H9 (cell line): ENCODE data around the gene TFAP2A. TPM values are rescaled to one million over a fixed set of nuclear protein-coding genes. Genes with fewer than 3 reads are reported as not detected.

Source experiments
- DNase-seq: peaks from one replicate; pipeline ENCODE4 v3.0.0-alpha.2; 2017
- H2AFZ ChIP-seq: one replicate; pipeline ENCODE4 v1.6.1; 2013; ENCODE audit warnings: mild to moderate bottlenecking, low read length, control low read depth, moderate library complexity
- H2AK5ac ChIP-seq: 2 replicates; pipeline ENCODE4 v1.6.1; 2013; ENCODE audit warnings: low read length, control low read depth, mixed read lengths; ENCODE audit not compliant: insufficient read length
- H2BK120ac ChIP-seq: one replicate; pipeline ENCODE4 v1.6.1; 2013; ENCODE audit warnings: low read depth, mild to moderate bottlenecking, low read length, control low read depth, inconsistent platforms; ENCODE audit not compliant: poor library complexity, severe bottlenecking
- H2BK12ac ChIP-seq: 2 replicates; pipeline ENCODE4 v1.6.1; 2013; ENCODE audit warnings: low read length, control low read depth, mixed read lengths, low read depth; ENCODE audit not compliant: insufficient read length
- H2BK15ac ChIP-seq: 2 replicates; pipeline ENCODE4 v1.6.1; 2013; ENCODE audit warnings: low read depth, low read length, control low read depth
- H2BK20ac ChIP-seq: one replicate; pipeline ENCODE4 v1.6.1; 2013; ENCODE audit warnings: low read depth, mild to moderate bottlenecking, low read length, control low read depth, inconsistent platforms; ENCODE audit not compliant: poor library complexity, severe bottlenecking
- H2BK5ac ChIP-seq: 2 replicates; pipeline ENCODE4 v1.6.1; 2013; ENCODE audit warnings: low read length, control low read depth, mixed read lengths; ENCODE audit not compliant: insufficient read length
- H3K14ac ChIP-seq: 2 replicates; pipeline ENCODE4 v1.6.1; 2013; ENCODE audit warnings: low read length, control low read depth; ENCODE audit not compliant: insufficient read depth
- H3K18ac ChIP-seq: 2 replicates; pipeline ENCODE4 v1.6.1; 2013; ENCODE audit warnings: low read depth, mild to moderate bottlenecking, mixed read lengths, low read length, control low read depth; ENCODE audit not compliant: insufficient read length
- H3K23ac ChIP-seq: 2 replicates; pipeline ENCODE4 v1.6.1; 2013; ENCODE audit warnings: low read length, control low read depth, mixed read lengths, low read depth; ENCODE audit not compliant: insufficient read length
- H3K23me2 ChIP-seq: 2 replicates; pipeline ENCODE4 v1.6.1; 2013; ENCODE audit warnings: low read depth, mild to moderate bottlenecking, mixed read lengths, low read length, control low read depth; ENCODE audit not compliant: insufficient read length, poor library complexity, severe bottlenecking
- H3K27ac ChIP-seq: 2 replicates; pipeline ENCODE4 v1.5.1; 2013; ENCODE audit warnings: low read length, control low read depth, mixed read lengths, low read depth; ENCODE audit not compliant: insufficient read length
- H3K27me3 ChIP-seq: 2 replicates; pipeline ENCODE4 v1.6.1; 2013; ENCODE audit warnings: low read length, control low read depth, inconsistent platforms; ENCODE audit not compliant: insufficient read depth
- H3K4ac ChIP-seq: 2 replicates; pipeline ENCODE4 v1.6.1; 2013; ENCODE audit warnings: low read depth, mild to moderate bottlenecking, control low read depth, inconsistent platforms, low read length, moderate library complexity
- H3K4me1 ChIP-seq: 2 replicates; pipeline ENCODE4 v1.6.1; 2013; ENCODE audit warnings: low read length, control low read depth, inconsistent platforms; ENCODE audit not compliant: insufficient read depth
- H3K4me2 ChIP-seq: 2 replicates; pipeline ENCODE4 v1.6.1; 2013; ENCODE audit warnings: low read length, control low read depth, mixed read lengths; ENCODE audit not compliant: insufficient read length, insufficient read depth
- H3K56ac ChIP-seq: 2 replicates; pipeline ENCODE4 v1.6.1; 2013; ENCODE audit warnings: low read depth, mild to moderate bottlenecking, mixed read lengths, low read length, control low read depth; ENCODE audit not compliant: insufficient read length
- H3K79me1 ChIP-seq: 2 replicates; pipeline ENCODE4 v1.6.1; 2013; ENCODE audit warnings: low read depth, mild to moderate bottlenecking, moderate library complexity, low read length, control low read depth, inconsistent platforms; ENCODE audit not compliant: insufficient read depth, poor library complexity, severe bottlenecking
- H3K79me2 ChIP-seq: 2 replicates; pipeline ENCODE4 v1.6.1; 2013; ENCODE audit warnings: low read length, control low read depth, inconsistent platforms; ENCODE audit not compliant: insufficient read depth
- H3K9ac ChIP-seq: 2 replicates; pipeline ENCODE4 v1.6.1; 2013; ENCODE audit warnings: low read length, control low read depth, mixed read lengths; ENCODE audit not compliant: insufficient read length; ENCODE audit errors: extremely low read depth
- H3K9me3 ChIP-seq: one replicate; pipeline ENCODE4 v1.6.1; 2013; ENCODE audit warnings: low read depth, low read length, inconsistent platforms; ENCODE audit not compliant: control insufficient read depth
- H3T11ph ChIP-seq: one replicate; pipeline ENCODE4 v1.6.1; 2013; ENCODE audit warnings: mild to moderate bottlenecking, low read length, control low read depth, inconsistent platforms
- H4K20me1 ChIP-seq: one replicate; pipeline ENCODE4 v1.6.1; 2013; ENCODE audit not compliant: control insufficient read depth, insufficient read length, insufficient read depth
- H4K5ac ChIP-seq: 2 replicates; pipeline ENCODE4 v1.6.1; 2013; ENCODE audit warnings: low read depth, mild to moderate bottlenecking, mixed read lengths, low read length, control low read depth; ENCODE audit not compliant: insufficient read length
- H4K8ac ChIP-seq: replicated peaks from 2 replicates; pipeline ENCODE4 v1.6.1; 2013; ENCODE audit warnings: low read length, control low read depth, mixed read lengths, low read depth; ENCODE audit not compliant: insufficient read length
- H4K91ac ChIP-seq: 2 replicates; pipeline ENCODE4 v1.6.1; 2013; ENCODE audit warnings: low read depth, mild to moderate bottlenecking, moderate library complexity, mixed read lengths, low read length, control low read depth; ENCODE audit not compliant: insufficient read length
- H3K27ac Mint-ChIP-seq, 3 experiments: 2 replicates in 2 of 3; 3 replicates in 1 of 3; pipeline ENCODE4 v1.8.0; 2020 to 2021; ENCODE audit warnings: mixed read lengths in 3 of 3, mild to moderate bottlenecking in 1 of 3, moderate library complexity in 1 of 3
- H3K27me3 Mint-ChIP-seq: 2 replicates; pipeline ENCODE4 v1.8.0; 2021; ENCODE audit warnings: low read depth, mild to moderate bottlenecking, moderate library complexity, mixed read lengths
- H3K36me3 Mint-ChIP-seq, 3 experiments: 2 replicates in 2 of 3; 3 replicates in 1 of 3; pipeline ENCODE4 v1.8.0; 2020 to 2021; ENCODE audit warnings: low read depth in 3 of 3, mixed read lengths in 3 of 3; ENCODE audit not compliant: insufficient read depth in 1 of 3
- H3K4me1 Mint-ChIP-seq, 2 experiments: 2 replicates each; pipeline ENCODE4 v1.8.0; 2020; ENCODE audit warnings: mixed read lengths in 2 of 2
- H3K4me3 Mint-ChIP-seq, 2 experiments: 2 replicates in 1 of 2; 3 replicates in 1 of 2; pipeline ENCODE4 v1.8.0; 2020 to 2021; ENCODE audit warnings: mild to moderate bottlenecking in 2 of 2, mixed read lengths in 2 of 2, moderate library complexity in 1 of 2
- H3K9me3 Mint-ChIP-seq, 2 experiments: 2 replicates in 1 of 2; 3 replicates in 1 of 2; pipeline ENCODE4 v1.8.0; 2020; ENCODE audit warnings: mild to moderate bottlenecking in 2 of 2, mixed read lengths in 2 of 2, moderate library complexity in 1 of 2
- CTCF ChIP-seq: fragments of 200-600 bp; sonication (generic); conservative IDR thresholded peaks from 3 replicates; pipeline ENCODE4 v1.8.0; 2021; ENCODE audit warnings: antibody characterized with exemption, mild to moderate bottlenecking
- WGBS: extraction: QIAGEN DNeasy Blood & Tissue Kit; methylation state at CpG from one replicate; pipeline ENCODE4 v1.1.7; 2013; ENCODE audit warnings: missing lambda C conversion rate, low lambda C conversion rate, mixed read lengths; ENCODE audit not compliant: insufficient read length; ENCODE audit errors: extremely low coverage; 5-methylcytosine and 5-hydroxymethylcytosine counted together
- total RNA-seq: library from RNA; stranded (reverse); gene quantifications from 2 replicates; pipeline ENCODE4 v1.2.1, GENCODE V29; 2021

TFAP2A gene
- total RNA-seq, 1 experiment from 2014 or later: 2.6 TPM

- H3K36me3 Mint-ChIP-seq: peaks cover 0 to 2% (median 0%) of the 10 kb centered on the region in 3 experiments; a peak in 1 of 7 replicates
- H3K4me3 Mint-ChIP-seq: peak overlapping the region; percentile 27 to 74
- no peak for DNase-seq
- no CpG with 5 or more reads among the region's 20 CpGs for WGBS
- peaks cover 34 to 53% of the 10 kb centered on the region in 2 experiments for H3K4me1 Mint-ChIP-seq
- Histone ChIP-seq H2BK15ac (no peak overlapping the region), H3K4me2 (peak overlapping the region; percentile 42), H4K8ac (no peak overlapping the region), H3K9me3 (no peaks in the 10 kb centered on the region), H3K9ac (no peak overlapping the region), H2AK5ac (no peak overlapping the region), H2BK20ac (no peak overlapping the region), H3K4ac (no peak overlapping the region), H2AFZ (no peak overlapping the region), H2BK120ac (no peak overlapping the region), H3K79me1 (no peaks in the 10 kb centered on the region), H3K56ac (no peak overlapping the region), H3K79me2 (no peaks in the 10 kb centered on the region), H3K27me3 (peaks cover 64% of the 10 kb centered on the region), H3K23me2 (peaks cover 2% of the 10 kb centered on the region), H3T11ph (no peak overlapping the region), H3K14ac (no peak overlapping the region), H2BK5ac (no peak overlapping the region), H3K27ac (no peak overlapping the region), H2BK12ac (no peak overlapping the region), H3K23ac (no peak overlapping the region), H4K91ac (no peak overlapping the region), H3K18ac (no peak overlapping the region), H4K5ac (no peak overlapping the region), H4K20me1 (no peaks in the 10 kb centered on the region), H3K4me1 (no peaks in the 10 kb centered on the region; the same call in 1 of the 2 replicates)
- H3K9me3 Mint-ChIP-seq: peaks cover 0 to 3% of the 10 kb centered on the region in 2 experiments; a peak in 2 of 5 replicates
- no peak for TF ChIP-seq CTCF
- peaks cover 99% of the 10 kb centered on the region for H3K27me3 Mint-ChIP-seq
- H3K27ac Mint-ChIP-seq: no peak overlapping the region
Observed at GRCh38 chr6:10398446-10399218, 16.2 kb downstream of the TFAP2A start.
